ENCODE data around the gene CCN6.

DNA sequence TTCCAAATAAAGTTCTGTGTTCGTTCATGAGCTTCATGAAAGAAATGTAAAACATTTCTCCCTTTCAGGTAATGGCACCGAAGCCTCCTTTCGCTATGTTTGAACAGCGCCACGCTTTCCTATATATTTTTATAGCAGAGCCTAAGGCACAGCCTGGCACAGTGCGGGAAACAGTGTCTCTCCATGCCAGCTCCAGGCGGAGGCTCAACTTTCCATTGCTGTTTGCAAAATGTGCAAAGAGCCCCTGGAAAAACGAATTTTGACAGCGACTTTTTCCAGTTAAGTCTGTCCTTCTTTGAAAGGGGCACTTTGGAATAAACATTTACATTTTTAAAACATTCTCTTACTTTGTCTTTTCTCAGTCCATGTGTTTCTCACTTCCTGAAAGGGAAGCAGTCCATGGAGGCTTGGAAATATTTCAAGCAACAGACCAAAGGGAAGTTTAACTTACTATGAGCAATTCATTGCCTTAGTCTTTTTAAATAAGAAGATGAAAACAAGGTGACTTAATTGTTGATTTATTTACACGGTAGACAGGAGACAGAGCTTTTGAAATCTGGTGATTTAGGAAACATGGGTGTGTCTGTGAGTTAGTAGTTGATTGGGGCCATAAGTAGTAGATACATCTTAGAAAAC lies 769 bp downstream of the CCN6 start:
- no peak for TF ChIP-seq EZH2 (IDR thresholded peaks at IDR 0.05)
- no peak for TF ChIP-seq POLR2AphosphoS5 (IDR thresholded peaks at IDR 0.05; ENCODE audit: borderline replicate concordance, low read depth, low read length)
